Stimulated activated CD4-positive, alpha-beta T cell treated with anti-CD3 and anti-CD28 coated beads, Interleukin-4, amount 100 ng/mL, for 24 hours (primary cell): ENCODE data around the gene MAP1B.
"Not testable (repeated sequence)": the region's sequence is repeated elsewhere in the genome, so short reads cannot be mapped to it uniquely, and the experiment has no call there.

Experiments used
- DNase-seq: peaks from one replicate; pipeline ENCODE4 v3.0.0-alpha.2; 2020

Gene MAP1B

GRCh38 chr5:72166070-72166979 lies 59.0 kb downstream of the MAP1B start:
- DNase-seq = no peak

- DNase-seq = no peak
These were observed 60.0 kb downstream of the MAP1B start for GRCh38 chr5:72167257-72167656.

- DNase-seq = no peak
These were observed 60.5 kb downstream of the MAP1B start for GRCh38 chr5:72167804-72168203.

- DNase-seq = no peak
These were observed 62.8 kb downstream of the MAP1B start for GRCh38 chr5:72170101-72170500.

GRCh38 chr5:72171181-72171580 lies 63.9 kb downstream of the MAP1B start:
- DNase-seq = not testable (repeated sequence)

- peak; percentile 13 for DNase-seq
These were observed 64.4 kb downstream of the MAP1B start for GRCh38 chr5:72171667-72172066.

GRCh38 chr5:72172786-72173185 lies 65.5 kb downstream of the MAP1B start:
- DNase-seq = no peak

- no peak for DNase-seq
These were observed 70.3 kb downstream of the MAP1B start for GRCh38 chr5:72177538-72177937.

GRCh38 chr5:72179028-72179815 lies 71.9 kb downstream of the MAP1B start:
- no peak for DNase-seq

- no peak for DNase-seq
These were observed 72.7 kb downstream of the MAP1B start for GRCh38 chr5:72179816-72180440.

- no peak for DNase-seq
These were observed 73.7 kb downstream of the MAP1B start for GRCh38 chr5:72180925-72181324.

- DNase-seq = no peak
These were observed 75.4 kb downstream of the MAP1B start for GRCh38 chr5:72182686-72183085.

GRCh38 chr5:72183101-72183520 lies 75.8 kb downstream of the MAP1B start:
- no peak for DNase-seq

GRCh38 chr5:72184408-72184807 lies 77.1 kb downstream of the MAP1B start:
- no peak for DNase-seq

- no peak for DNase-seq
These were observed 78.4 kb downstream of the MAP1B start for GRCh38 chr5:72185496-72186329.

GRCh38 chr5:72187388-72188075 lies 80.3 kb downstream of the MAP1B start:
- no peak for DNase-seq

GRCh38 chr5:72188166-72188565 lies 80.9 kb downstream of the MAP1B start:
- no peak for DNase-seq

- DNase-seq = no peak
These were observed 81.9 kb downstream of the MAP1B start for GRCh38 chr5:72189146-72189545.

- no peak for DNase-seq
These were observed 84.1 kb downstream of the MAP1B start for GRCh38 chr5:72191404-72191803.

- DNase-seq = peak; percentile 41
These were observed 87.6 kb downstream of the MAP1B start for GRCh38 chr5:72194846-72195245.

GRCh38 chr5:72195581-72195980 lies 88.3 kb downstream of the MAP1B start:
- DNase-seq = no peak

GRCh38 chr5:72197393-72197792 lies 90.1 kb downstream of the MAP1B start:
- no peak for DNase-seq
